ENCODE results near the gene SLC16A3.

Gene SLC16A3

GRCh38 chr17:82237083-82237745 is 8.4 kb downstream of the SLC16A3 start:
- no peak for DNase-seq

- DNase-seq: no peak
Measured at GRCh38 chr17:82237746-82238471, 9.1 kb downstream of the SLC16A3 start.

- DNase-seq: peak; percentile 82
Measured at GRCh38 chr17:82238472-82239201, 9.8 kb downstream of the SLC16A3 start.

GRCh38 chr17:82239401-82239925 is 10.6 kb downstream of the SLC16A3 start:
- DNase-seq: no peak

GRCh38 chr17:82239926-82240505 is 11.2 kb downstream of the SLC16A3 start:
- DNase-seq: no peak

- DNase-seq: no peak
Measured at GRCh38 chr17:82240506-82241182, 11.8 kb downstream of the SLC16A3 start.

GRCh38 chr17:82241183-82241925 is 12.5 kb downstream of the SLC16A3 start:
- DNase-seq: peak; percentile 48

GRCh38 chr17:82241926-82242697 is 13.3 kb downstream of the SLC16A3 start:
- no peak for DNase-seq

- DNase-seq: no peak
Measured at GRCh38 chr17:82242698-82242976, 13.8 kb downstream of the SLC16A3 start.

- no peak for DNase-seq
Measured at GRCh38 chr17:82242977-82243647, 14.3 kb downstream of the SLC16A3 start.

- no peak for DNase-seq
Measured at GRCh38 chr17:82243648-82244412, 15.0 kb downstream of the SLC16A3 start.

GRCh38 chr17:82244413-82245133 is 15.7 kb downstream of the SLC16A3 start:
- no peak for DNase-seq

- no peak for DNase-seq
Measured at GRCh38 chr17:82245134-82246039, 16.5 kb downstream of the SLC16A3 start.

GRCh38 chr17:82246040-82246364 is 17.2 kb downstream of the SLC16A3 start:
- no peak for DNase-seq

GRCh38 chr17:82246365-82247181 is 17.7 kb downstream of the SLC16A3 start:
- no peak for DNase-seq

GRCh38 chr17:82247182-82247823 is 18.5 kb downstream of the SLC16A3 start:
- no peak for DNase-seq

All from CD4-positive, alpha-beta T cell treated with Interleukin-17A for 1 hour (primary cell).